ENCODE data around the gene CEP78. TPM values are rescaled to one million over a fixed set of nuclear protein-coding genes. Genes with fewer than 3 reads are reported as not detected.

CEP78 gene
- total RNA-seq, 1 experiment from 2014 or later = 28.0 TPM

Other genes starting within 250 kb of the CEP78 start
- 16.2 and 20.8 TPM in 2 replicates for gene GNAQ, start 204.3 kb upstream of the CEP78 start, total RNA-seq (2014; rRNA removed; shearing (Covaris generic))
- gene PSAT1, start 61.0 kb downstream of the CEP78 start, total RNA-seq (2014; rRNA removed; shearing (Covaris generic)) = 46.7 and 57.4 TPM in 2 replicates